ENCODE results near the gene RTEL1.

Gene RTEL1

GRCh38 chr20:63655249-63655648, 2.9 kb upstream of the RTEL1 start (continued):
- no peak for TF ChIP-seq ZNF777 (tag by site-specific recombination; IDR thresholded peaks at IDR 0.05; ENCODE audit: borderline replicate concordance)
- TF ChIP-seq ZNF610 (tag by site-specific recombination; IDR thresholded peaks at IDR 0.05; ENCODE audit: borderline replicate concordance), result no peak
- no peak for TF ChIP-seq ZNF830 (tag by site-specific recombination; IDR thresholded peaks at IDR 0.05; ENCODE audit: low read depth)
- no peak for TF ChIP-seq ZNF585B (tag by site-specific recombination; IDR thresholded peaks at IDR 0.05)
- no peak for TF ChIP-seq ZNF174 (tag by site-specific recombination; IDR thresholded peaks at IDR 0.05)
- TF ChIP-seq ZEB2 (tag by site-specific recombination; IDR thresholded peaks at IDR 0.05), result no peak
- no peak for TF ChIP-seq ZNF561 (tag by site-specific recombination; IDR thresholded peaks at IDR 0.05; ENCODE audit: borderline replicate concordance)
- TF ChIP-seq ZNF248 (tag by site-specific recombination; IDR thresholded peaks at IDR 0.05), result no peak
- no peak for TF ChIP-seq ZNF239 (tag by site-specific recombination; IDR thresholded peaks at IDR 0.05)
- TF ChIP-seq ZSCAN23 (tag by site-specific recombination; IDR thresholded peaks at IDR 0.05), result no peak

- ChIA-PET POLR2A (no interaction called here), CTCF (no interaction called here)
- Histone ChIP-seq H3K36me3 (ENCODE audit: control insufficient read depth in 2 of 2, insufficient read depth in 1 of 2, low read length in 2 of 2) (peaks cover 0 to 13% of the 10 kb centered on the region in 2 experiments; a peak in 1 of 3 replicates), H3K4me3 (ENCODE audit: low read depth, low read length) (no peak overlapping the region), H3K4me1 (ENCODE audit: control insufficient read depth, insufficient read depth, low read length) (no peaks in the 10 kb centered on the region; the same call in 1 of the 2 replicates), H3K9me3 (ENCODE audit: control insufficient read depth, insufficient read depth, low read depth, low read length) (no peaks in the 10 kb centered on the region), H3K27ac (ENCODE audit: extremely low read depth, low read depth, low read length) (no peak overlapping the region)
- no peak for TF ChIP-seq ZBTB7A (tag by site-specific recombination; IDR thresholded peaks at IDR 0.05; ENCODE audit: low read depth)
- no peak for TF ChIP-seq ZNF19 (tag by site-specific recombination; IDR thresholded peaks at IDR 0.05; ENCODE audit: low read depth)
- no peak for TF ChIP-seq ZNF239 (tag by site-specific recombination; IDR thresholded peaks at IDR 0.05)
Measured at GRCh38 chr20:63656451-63656850, 1.7 kb upstream of the RTEL1 start.

GRCh38 chr20:63657260-63657936, 714 bp upstream of the RTEL1 start:
- Histone ChIP-seq H3K4me3 (ENCODE audit: low read depth, low read length) (peak overlapping the region; percentile 93), H3K27ac (ENCODE audit: extremely low read depth, low read depth, low read length) (peak overlapping the region; percentile 81), H3K4me1 (ENCODE audit: control insufficient read depth, insufficient read depth, low read length) (no peaks in the 10 kb centered on the region), H3K36me3 (ENCODE audit: control insufficient read depth in 2 of 2, insufficient read depth in 1 of 2, low read length in 2 of 2) (peaks cover 0 to 22% of the 10 kb centered on the region in 2 experiments; a peak in 1 of 3 replicates), H3K9me3 (ENCODE audit: control insufficient read depth, insufficient read depth, low read depth, low read length) (no peaks in the 10 kb centered on the region)
- ChIA-PET CTCF (no interaction called here), POLR2A (interaction anchor here (1.1 to 1.7 kb wide), 8 partner anchors 9 to 50 kb away, joined by 3 to 15 read pairs (median 6); partner anchors contain the start of genes ARFRP1, GMEB2 and ZGPAT)
- TF ChIP-seq SP3 (tag by site-specific recombination; IDR thresholded peaks at IDR 0.05) (0 out of 2 replicates have a peak, but pooled peaks have one; percentile 22), HIC1 (tag by site-specific recombination; IDR thresholded peaks at IDR 0.05) (peak; percentile 41; the same call in 1 of the 2 replicates), ZBTB26 (tag by site-specific recombination; optimal IDR thresholded peaks at IDR 0.05) (no peak), ZNF341 (tag by site-specific recombination; IDR thresholded peaks at IDR 0.05; ENCODE audit: low read depth) (peak; percentile 94), ZNF362 (tag by site-specific recombination; IDR thresholded peaks at IDR 0.05) (no peak), PATZ1 (tag by site-specific recombination; IDR thresholded peaks at IDR 0.05) (0 out of 2 replicates have a peak, but pooled peaks have one; percentile 9), PRDM10 (tag by site-specific recombination; IDR thresholded peaks at IDR 0.05) (peak; percentile 95), GLIS2 (tag by site-specific recombination; IDR thresholded peaks at IDR 0.05) (peak; percentile 62), ZXDB (tag by site-specific recombination; IDR thresholded peaks at IDR 0.05) (no peak)

Data from HEK293 (cell line).